ENCODE measurements around the gene DOCK8. TPM values are rescaled to one million over a fixed set of nuclear protein-coding genes. Genes with fewer than 3 reads are reported as not detected.

DOCK8 gene
- total RNA-seq, 2 experiments from 2014 or later: 59.0 to 145 TPM

DNA sequence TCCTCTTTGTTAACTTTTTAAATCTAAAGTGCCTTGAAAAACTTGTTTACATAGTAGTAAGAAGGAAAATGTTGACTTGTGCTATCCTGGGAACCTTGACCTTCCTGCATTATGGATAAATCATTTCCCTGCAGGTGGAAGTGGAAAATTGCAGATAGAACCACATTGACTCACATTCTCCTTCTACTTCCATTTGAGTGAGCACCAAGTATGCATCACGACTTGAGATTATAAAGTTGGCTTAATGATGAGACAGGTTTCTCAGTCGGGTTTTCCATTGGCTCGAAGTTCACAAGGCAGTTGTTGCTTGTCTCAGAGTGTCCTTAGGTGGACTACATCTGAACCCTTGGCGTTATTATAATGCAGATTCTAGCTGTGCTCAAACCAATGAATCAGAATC, 39.9 kb downstream of the DOCK8 start:
- H3K4me3 ChIP-seq (ENCODE audit: low read depth, low read length, poor library complexity, severe bottlenecking): no peak overlapping the region
- TF ChIP-seq, protein P1, sequence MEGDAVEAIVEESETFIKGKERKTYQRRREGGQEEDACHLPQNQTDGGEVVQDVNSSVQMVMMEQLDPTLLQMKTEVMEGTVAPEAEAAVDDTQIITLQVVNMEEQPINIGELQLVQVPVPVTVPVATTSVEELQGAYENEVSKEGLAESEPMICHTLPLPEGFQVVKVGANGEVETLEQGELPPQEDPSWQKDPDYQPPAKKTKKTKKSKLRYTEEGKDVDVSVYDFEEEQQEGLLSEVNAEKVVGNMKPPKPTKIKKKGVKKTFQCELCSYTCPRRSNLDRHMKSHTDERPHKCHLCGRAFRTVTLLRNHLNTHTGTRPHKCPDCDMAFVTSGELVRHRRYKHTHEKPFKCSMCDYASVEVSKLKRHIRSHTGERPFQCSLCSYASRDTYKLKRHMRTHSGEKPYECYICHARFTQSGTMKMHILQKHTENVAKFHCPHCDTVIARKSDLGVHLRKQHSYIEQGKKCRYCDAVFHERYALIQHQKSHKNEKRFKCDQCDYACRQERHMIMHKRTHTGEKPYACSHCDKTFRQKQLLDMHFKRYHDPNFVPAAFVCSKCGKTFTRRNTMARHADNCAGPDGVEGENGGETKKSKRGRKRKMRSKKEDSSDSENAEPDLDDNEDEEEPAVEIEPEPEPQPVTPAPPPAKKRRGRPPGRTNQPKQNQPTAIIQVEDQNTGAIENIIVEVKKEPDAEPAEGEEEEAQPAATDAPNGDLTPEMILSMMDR (conservative IDR thresholded peaks at IDR 0.05; ENCODE audit: low read length): no peak
- TF ChIP-seq EZH2phosphoT487 (IDR thresholded peaks at IDR 0.05; ENCODE audit: borderline replicate concordance, low read depth, low read length): no peak
- H3K36me3 ChIP-seq (ENCODE audit: insufficient read depth, low read length): no peaks in the 10 kb centered on the region
- H4K20me1 ChIP-seq (ENCODE audit: insufficient read depth, low read length): no peaks in the 10 kb centered on the region
- H3K79me2 ChIP-seq (ENCODE audit: insufficient read depth, low read depth, low read length): no peaks in the 10 kb centered on the region
- no peak for DNase-seq (ENCODE audit: low spot score)
- ChIA-PET CTCF (ENCODE audit: unreplicated experiment) (no interaction called here), POLR2A (interaction anchor here (1.4 kb wide), 1 partner anchor 19 kb away, joined by 4 read pairs; no protein-coding TSS in a partner anchor)
- H3K27ac ChIP-seq (ENCODE audit: low read depth, low read length, poor library complexity, severe bottlenecking): no peak overlapping the region
- intact Hi-C loops (cut with micrococcal nuclease; ENCODE audit: unreplicated experiment): no loop called here
- H3K4me2 ChIP-seq (ENCODE audit: low read length): no peak overlapping the region
- no TSS peak for BruUV-seq (replicated peaks)
- H2AFZ ChIP-seq (ENCODE audit: low read length): no peak overlapping the region
- H3K9me3 ChIP-seq (ENCODE audit: low read length): no peaks in the 10 kb centered on the region
- no peaks in the 10 kb centered on the region for H3K4me1 ChIP-seq (ENCODE audit: insufficient read depth, low read length, poor library complexity, severe bottlenecking)
- H3K9me2 ChIP-seq (ENCODE audit: insufficient read depth, low read length): no peaks in the 10 kb centered on the region

GRCh38 chr9:257957-258356, 43.3 kb downstream of the DOCK8 start:
- POLR2A ChIA-PET: interaction anchor here (0.8 to 1.5 kb wide), 3 partner anchors 9 to 43 kb away, joined by 4 to 6 read pairs (median 4); partner anchors contain the start of gene DOCK8
- H3K4me3 ChIP-seq (ENCODE audit: low read depth, low read length, poor library complexity, severe bottlenecking): no peak overlapping the region
- H2AFZ ChIP-seq (ENCODE audit: low read length): no peak overlapping the region
- DNase-seq (ENCODE audit: low spot score): no peak
- intact Hi-C loops (cut with micrococcal nuclease; ENCODE audit: unreplicated experiment): no loop called here
- CTCF ChIA-PET (ENCODE audit: unreplicated experiment): no interaction called here
- BruUV-seq (replicated peaks): no TSS peak
- H3K4me1 ChIP-seq (ENCODE audit: insufficient read depth, low read length, poor library complexity, severe bottlenecking): no peaks in the 10 kb centered on the region
- H3K9me3 ChIP-seq (ENCODE audit: low read length): no peaks in the 10 kb centered on the region
- no peaks in the 10 kb centered on the region for H3K36me3 ChIP-seq (ENCODE audit: insufficient read depth, low read length)
- TF ChIP-seq EZH2phosphoT487 (IDR thresholded peaks at IDR 0.05; ENCODE audit: borderline replicate concordance, low read depth, low read length): no peak
- TF ChIP-seq, protein P1 (conservative IDR thresholded peaks at IDR 0.05; ENCODE audit: low read length): no peak
- no peaks in the 10 kb centered on the region for H3K9me2 ChIP-seq (ENCODE audit: insufficient read depth, low read length)
- no peaks in the 10 kb centered on the region for H4K20me1 ChIP-seq (ENCODE audit: insufficient read depth, low read length)
- no peaks in the 10 kb centered on the region for H3K79me2 ChIP-seq (ENCODE audit: insufficient read depth, low read depth, low read length)
- no peak overlapping the region for H3K4me2 ChIP-seq (ENCODE audit: low read length)
- H3K27ac ChIP-seq (ENCODE audit: low read depth, low read length, poor library complexity, severe bottlenecking): no peak overlapping the region

DNA sequence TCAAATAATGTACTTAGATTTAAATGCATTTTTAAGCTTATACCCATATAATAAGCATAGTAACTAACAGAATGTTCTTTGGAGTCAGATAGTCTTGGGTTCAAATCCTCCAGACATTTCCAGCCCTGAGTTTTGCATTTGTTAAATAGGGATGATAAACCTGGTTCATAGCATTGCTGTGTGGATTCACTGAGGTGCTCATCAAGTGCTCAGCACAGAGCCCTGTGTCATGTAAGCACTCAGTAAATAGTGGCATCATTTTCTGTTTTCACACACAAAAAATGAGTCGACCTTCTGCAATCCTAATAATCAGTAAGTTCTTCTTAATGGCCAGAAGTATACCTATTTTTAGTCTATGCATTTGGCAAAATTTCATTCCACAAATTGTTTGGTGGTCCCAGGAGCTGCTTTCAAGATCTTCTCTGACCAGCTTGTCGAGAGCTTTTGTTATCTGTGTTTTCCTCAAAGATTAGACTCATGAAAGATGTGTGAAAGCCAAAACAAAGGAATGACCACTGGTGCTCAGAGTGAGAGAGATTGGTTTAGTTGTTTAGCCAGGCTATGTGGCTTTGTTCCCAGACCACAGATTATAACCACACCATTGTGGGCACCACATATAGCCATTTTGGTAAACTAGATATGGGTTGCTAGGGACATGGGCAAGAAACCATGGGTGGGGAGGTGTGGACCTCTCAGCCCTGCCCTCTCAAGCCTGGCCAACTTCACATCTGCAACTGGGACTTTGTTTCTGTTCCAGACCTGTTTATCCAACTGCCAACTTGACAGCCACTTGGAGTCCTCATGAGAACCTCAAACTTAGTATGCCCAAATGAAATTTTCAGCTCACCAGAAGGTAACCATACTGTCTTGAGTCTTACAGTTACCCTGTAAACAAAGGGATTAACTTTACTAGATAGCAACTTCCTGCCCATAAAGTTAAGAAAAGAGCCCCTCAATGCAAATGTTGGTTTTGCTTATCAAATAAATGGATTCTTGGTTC, 45.0 kb downstream of the DOCK8 start:
- Histone ChIP-seq H3K9me3 (ENCODE audit: low read length) (no peaks in the 10 kb centered on the region), H3K4me3 (ENCODE audit: low read depth, low read length, poor library complexity, severe bottlenecking) (no peak overlapping the region), H3K4me1 (ENCODE audit: insufficient read depth, low read length, poor library complexity, severe bottlenecking) (no peaks in the 10 kb centered on the region), H3K9me2 (ENCODE audit: insufficient read depth, low read length) (no peaks in the 10 kb centered on the region), H2AFZ (ENCODE audit: low read length) (no peak overlapping the region), H3K79me2 (ENCODE audit: insufficient read depth, low read depth, low read length) (no peaks in the 10 kb centered on the region), H4K20me1 (ENCODE audit: insufficient read depth, low read length) (no peaks in the 10 kb centered on the region), H3K4me2 (ENCODE audit: low read length) (no peak overlapping the region), H3K27ac (ENCODE audit: low read depth, low read length, poor library complexity, severe bottlenecking) (no peak overlapping the region), H3K36me3 (ENCODE audit: insufficient read depth, low read length) (no peaks in the 10 kb centered on the region)
- ChIA-PET CTCF (ENCODE audit: unreplicated experiment) (no interaction called here), POLR2A (interaction anchor here (0.6 to 0.9 kb wide), 2 partner anchors 11 to 34 kb away, joined by 3 to 5 read pairs; no protein-coding TSS in a partner anchor)
- BruUV-seq (replicated peaks): no TSS peak
- intact Hi-C loops (cut with micrococcal nuclease; ENCODE audit: unreplicated experiment): no loop called here
- no peak for DNase-seq (ENCODE audit: low spot score)
- TF ChIP-seq, protein P1 (conservative IDR thresholded peaks at IDR 0.05; ENCODE audit: low read length): no peak
- no peak for TF ChIP-seq EZH2phosphoT487 (IDR thresholded peaks at IDR 0.05; ENCODE audit: borderline replicate concordance, low read depth, low read length)
